ENCODE measurements around the gene FAM131B.
"Not testable (repeated sequence)": the region's sequence is repeated elsewhere in the genome, so short reads cannot be mapped to it uniquely, and the experiment has no call there.

The FAM131B gene

DNA sequence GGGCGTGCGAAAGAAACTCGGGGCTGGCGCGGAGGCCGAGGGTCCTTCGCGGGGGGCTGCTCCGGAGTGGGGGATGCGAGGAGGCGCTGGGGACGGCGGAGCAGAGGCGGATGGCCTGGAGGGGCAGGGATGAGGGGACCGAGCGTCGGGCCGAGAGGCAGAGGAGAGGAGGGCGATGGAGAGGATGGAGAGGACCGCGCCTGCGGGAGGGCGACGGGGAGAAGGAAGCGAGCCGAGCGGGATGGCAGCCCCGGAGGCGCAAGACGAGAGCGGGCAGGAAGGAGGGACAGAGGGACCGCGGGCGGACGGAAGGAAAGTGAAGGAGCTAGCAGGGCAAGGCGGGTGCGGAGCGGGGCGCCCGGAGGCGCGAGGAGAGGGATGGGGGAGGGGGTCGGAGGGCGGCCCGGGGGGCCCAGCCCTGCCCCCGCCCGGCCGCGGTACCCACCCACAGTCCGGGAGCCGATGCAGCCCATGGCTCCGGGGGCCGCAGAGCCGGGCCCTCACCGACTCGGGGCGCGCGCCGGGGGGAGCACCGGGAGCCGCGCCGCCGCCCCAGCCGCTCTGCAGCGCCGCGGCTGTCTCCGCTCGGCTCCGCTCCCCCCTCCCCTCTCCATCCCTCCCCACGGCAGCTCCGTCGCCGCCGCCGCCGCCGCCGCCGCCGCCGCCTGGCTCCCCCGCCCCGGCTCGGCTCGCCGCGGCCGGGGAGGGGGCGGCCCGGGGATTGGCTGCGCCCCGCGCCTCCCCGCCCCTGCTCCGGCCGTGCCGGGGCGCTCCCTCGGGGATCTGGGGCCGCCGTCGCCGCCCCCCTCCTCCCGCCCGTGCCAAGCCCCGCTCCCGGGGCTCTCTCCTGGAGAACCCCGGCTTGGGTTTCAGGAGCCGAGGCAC, at the start of gene FAM131B:
TSS of gene FAM131B (minus strand) at position 583 of the 885 bp plus-strand sequence. CDS start at position 473, 110 bp downstream.
- no peak for DNase-seq

DNA sequence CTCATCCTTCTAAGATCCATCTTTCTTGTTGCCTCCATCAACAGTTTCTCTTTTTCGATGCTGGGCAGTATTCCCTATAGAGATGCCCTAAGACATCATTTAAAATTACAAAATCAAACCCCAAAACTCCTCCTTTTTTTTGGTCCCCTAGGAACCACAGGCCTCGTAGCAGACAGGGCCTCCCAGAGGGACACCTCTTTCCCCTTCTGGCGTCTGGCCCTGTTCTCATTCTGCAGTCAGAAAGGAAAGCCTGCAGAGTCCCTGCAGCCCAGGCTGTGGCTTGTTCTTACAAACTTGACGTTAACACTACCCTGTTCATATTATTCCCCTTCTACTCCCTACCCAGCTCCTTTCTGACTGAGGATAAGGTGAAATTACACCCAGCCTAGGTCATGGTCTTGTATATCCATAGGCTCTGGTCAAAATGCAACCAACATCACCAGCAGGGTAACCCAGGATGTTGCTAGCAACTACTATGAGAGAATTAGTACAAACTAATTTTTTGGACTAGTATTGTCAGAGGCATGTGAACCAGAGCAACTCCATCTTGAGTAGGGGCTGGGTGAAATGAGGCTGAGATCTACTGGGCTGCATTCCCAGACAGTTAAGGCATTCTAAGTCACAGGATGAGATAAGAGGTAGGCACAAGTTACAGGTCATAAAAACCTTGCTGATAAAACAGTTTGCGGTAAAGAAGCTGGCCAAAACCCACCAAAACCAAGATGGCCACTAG, 49.6 kb upstream of the FAM131B start:
- DNase-seq: no peak

GRCh38 chr7:143410521-143411004, 48.0 kb upstream of the FAM131B start:
- peak; percentile 26 for DNase-seq

GRCh38 chr7:143408686-143409561, 46.4 kb upstream of the FAM131B start, which contains the start of gene EPHA1:
TSS of gene EPHA1 (minus strand) at chr7:143408856. CDS start at chr7:143408805, 51 bp downstream.
- DNase-seq: peak; percentile 93

GRCh38 chr7:143408252-143408685, 45.8 kb upstream of the FAM131B start:
- no peak for DNase-seq

DNA sequence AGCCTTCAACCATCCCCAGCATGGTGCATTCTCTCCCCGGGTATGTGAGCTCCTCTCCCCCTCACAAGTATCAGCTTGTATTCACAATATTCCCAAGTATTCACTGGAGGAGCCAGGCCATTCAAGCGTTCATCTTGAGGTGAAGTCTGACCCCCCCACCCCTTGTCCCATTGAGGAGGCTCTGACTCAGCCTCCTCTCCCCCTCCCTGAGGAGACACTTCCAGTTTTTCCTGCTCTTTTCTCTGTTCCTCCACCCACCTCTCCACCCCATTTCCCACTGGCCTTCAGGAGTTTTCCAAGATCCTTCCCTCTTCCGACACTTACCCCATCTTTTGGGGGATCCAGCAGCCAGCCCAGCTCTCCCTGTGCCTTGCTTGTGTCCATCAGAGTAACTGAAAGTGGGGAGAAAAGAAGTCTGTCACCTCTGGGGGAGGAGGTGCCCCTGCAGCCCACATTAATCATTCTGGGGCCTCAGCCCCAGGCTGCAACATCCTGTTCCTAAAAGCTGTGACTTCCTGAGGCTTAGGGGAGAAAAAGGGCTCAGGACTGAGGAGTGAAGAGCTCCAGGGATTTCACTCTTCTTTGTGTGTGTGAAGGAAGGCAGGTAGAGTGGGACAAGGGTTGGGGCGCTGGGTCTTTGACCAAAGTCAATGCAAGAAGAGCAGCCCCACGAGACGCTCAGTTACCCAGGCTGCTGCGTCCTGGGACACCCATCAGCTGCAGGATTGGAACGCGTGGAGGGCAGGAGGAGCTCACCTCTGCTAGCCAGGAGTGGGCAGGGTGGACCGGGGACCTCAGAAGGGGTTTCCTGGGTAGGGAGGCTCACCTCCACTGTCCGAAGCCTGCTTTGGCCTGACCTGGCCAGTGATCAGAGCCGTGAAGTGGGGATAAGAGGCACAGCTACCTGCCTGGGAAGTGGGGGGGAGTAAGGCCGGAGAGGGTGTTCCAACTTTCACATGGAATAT, 45.1 kb upstream of the FAM131B start:
- no peak for DNase-seq

DNA sequence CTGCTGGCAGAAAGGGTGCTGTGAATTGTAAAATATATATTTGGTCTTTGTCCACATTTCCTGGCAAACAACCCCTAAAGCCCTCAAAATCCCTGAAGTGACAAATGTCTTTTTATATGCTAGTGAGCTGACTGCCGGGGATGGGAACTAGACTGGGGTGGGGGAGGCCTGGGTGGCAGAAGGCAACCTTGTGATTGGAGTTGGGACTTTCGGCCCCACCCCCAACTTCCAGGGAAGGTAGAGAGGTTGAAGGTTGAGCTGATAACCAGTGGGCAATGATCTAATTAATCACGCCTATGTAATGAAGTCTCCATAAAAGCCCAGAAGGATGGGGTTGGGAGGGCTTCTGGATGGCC, 43.5 kb upstream of the FAM131B start:
- DNase-seq: no peak

- DNase-seq: no peak
These were observed 42.9 kb upstream of the FAM131B start for GRCh38 chr7:143405173-143406001.

DNA sequence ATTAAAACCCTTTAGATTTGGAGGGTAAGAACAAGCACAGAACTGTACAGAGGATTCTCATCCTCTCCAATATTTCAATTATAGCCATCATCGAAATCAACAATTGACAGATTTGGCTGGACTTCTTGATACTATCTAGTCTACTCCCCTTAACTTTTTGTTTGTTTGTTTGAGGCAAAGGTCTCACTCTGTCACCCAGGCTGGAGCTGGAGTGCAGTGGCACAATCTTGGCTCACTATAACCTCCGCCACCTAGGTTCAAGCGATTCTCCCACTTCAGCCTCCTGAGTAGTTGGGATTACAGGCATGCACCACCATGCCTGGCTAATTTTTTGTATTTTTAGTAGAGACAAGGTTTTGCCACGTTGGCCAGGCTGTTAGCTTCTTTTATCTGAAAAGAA, 39.7 kb upstream of the FAM131B start:
- not testable (repeated sequence) for DNase-seq

- DNase-seq: no peak
These were observed 38.8 kb upstream of the FAM131B start for GRCh38 chr7:143401265-143401664.

- DNase-seq: no peak
These were observed 37.1 kb upstream of the FAM131B start for GRCh38 chr7:143399642-143400041.

DNA sequence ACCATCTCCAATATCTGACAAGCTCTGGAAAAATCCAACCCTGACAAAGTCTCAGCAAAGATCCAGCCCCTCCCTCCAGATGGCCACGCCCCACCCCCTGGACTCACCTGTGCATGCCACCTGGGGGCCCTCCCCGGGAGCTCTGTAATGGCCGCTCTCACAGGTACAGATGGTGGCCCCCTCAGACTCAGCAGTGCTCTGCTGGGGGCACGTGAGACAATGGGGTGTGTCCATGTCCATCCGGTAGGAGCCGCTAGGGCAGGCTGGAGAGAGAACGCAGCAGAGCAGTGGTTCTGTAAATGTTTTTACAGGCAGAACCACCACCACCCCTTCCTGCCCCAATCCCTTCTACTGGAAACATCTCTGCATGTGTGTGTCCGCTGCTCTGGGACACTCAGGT, 36.6 kb upstream of the FAM131B start:
- no peak for DNase-seq

DNA sequence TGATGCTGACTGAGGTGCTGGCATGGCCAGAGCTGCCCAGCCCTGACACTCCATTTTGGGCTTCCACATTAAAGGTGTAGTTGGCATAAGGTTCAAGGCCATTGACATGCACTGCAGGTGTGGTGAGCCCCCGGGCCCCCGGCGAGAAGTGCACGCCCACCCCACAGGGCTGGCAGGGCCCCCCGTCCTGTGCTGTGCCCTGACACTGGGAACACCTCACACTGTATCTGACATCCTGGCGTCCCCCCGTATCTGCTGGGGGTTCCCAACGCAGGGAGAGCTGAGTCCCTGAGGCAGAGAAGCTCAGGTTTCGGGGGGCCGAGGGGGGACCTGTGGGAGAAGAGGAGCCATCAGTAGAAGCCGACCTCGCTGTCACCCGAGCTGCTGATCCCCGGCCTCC, 36.1 kb upstream of the FAM131B start:
- no peak for DNase-seq

- no peak for DNase-seq
These were observed 35.4 kb upstream of the FAM131B start for GRCh38 chr7:143397710-143398530.

DNA sequence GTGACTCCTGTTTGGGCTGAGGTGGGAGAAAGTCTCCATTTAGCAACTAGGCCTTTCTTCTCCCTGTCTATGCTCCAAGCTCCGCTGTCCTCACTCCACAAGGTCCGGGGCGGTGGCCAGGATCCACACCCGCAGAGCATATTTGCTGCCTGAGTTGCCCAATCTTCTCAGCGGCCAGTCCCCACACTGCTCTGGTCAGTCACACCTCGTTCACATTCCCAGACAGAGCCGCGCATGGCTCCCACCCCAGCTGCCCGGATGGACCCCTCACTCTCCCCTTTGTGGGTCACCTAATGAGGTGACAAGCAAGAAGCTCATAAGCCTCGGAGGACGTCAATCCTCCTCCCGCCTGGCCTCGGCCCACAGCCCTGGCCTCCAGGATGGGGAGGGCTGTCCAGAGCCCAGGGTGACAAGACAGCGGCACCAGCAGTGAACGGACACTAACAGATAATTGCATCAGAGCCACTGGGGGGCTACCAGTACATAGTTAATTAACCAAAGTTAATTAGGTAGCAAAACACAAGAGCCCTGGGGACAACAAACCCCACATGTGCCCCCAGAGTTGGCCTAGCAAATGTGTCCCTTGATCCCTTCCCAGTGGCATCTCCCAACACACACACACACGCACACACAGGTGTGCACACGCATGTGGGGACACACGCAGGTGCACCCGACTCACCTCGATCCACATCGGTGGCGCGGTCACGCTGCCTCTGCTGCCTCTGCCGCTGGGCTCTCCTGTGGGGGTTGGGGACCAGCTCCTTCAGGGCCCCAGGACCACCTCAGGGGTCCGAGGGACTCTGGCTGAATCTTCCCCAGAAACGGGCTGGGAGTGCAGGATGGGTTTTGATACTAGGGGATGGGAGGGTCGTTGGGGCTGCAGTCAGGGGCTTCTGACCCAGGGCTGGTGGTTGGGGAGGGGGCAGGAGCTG, 34.4 kb upstream of the FAM131B start:
- DNase-seq: no peak

DNA sequence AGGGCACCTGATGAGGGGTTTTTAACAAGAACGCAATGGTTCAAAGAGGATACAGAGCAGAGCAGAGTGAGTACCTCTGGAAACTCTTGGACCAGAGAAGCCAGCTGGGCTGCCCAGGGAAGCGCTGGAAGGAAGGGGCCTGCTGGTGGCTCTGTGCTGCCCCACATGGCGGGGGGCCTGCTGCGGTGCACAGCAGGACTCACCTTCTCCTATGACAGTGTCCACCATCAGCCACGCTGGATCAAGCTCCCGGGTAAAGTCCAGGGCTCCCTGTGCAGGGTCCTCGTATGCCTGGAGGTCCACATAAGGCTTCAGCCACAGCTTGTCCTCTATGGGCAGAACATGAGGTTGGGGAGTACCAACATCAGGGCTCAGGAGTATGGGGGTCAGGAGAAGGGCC, 33.7 kb upstream of the FAM131B start:
- no peak for DNase-seq

GRCh38 chr7:143395187-143396149, 33.0 kb upstream of the FAM131B start:
- DNase-seq: no peak

Measured in NCI-H526 treated with DMSO at 0.1 percent for 48 hours (cell line).